22Rv1 (cell line): ENCODE results near the gene AS3MT.
"Not testable (repeated sequence)": the region's sequence is repeated elsewhere in the genome, so short reads cannot be mapped to it uniquely, and the experiment has no call there.

ENCODE experiments used
- H3K27ac ChIP-seq: fragments of 450-650 bp; 2 replicates; pipeline ENCODE4 v1.5.1; 2017
- CTCF ChIP-seq: fragments of 450-650 bp; IDR thresholded peaks from 2 replicates; pipeline ENCODE4 v1.5.1; 2017; ENCODE audit warnings: mild to moderate bottlenecking
- ZFX ChIP-seq: fragments of 450-650 bp; IDR thresholded peaks from 2 replicates; pipeline ENCODE4 v1.6.1; 2017; ENCODE audit warnings: antibody characterized with exemption, borderline replicate concordance

AS3MT gene

DNA sequence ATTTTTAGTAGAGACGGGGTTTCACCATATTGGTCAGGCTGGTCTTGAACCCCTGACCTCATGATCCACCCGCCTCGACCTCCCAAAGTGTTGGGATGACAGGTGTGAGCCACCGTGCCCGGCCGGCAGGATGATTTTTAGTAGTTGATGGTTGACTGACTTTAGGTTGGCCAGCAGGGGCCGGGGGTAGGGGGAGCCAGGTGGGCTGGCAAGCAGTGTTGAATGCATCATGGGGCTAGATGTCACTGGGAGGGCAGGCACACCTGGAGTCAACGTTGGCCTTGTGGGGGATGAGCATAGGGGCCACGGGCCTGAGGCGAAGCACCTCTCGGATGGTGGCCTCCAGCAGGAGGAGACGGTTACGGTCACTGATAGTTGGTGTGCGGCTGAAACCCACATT is 37.0 kb upstream of the AS3MT start:
- H3K27ac ChIP-seq: no peak overlapping the region
- TF ChIP-seq ZFX (no peak), CTCF (no peak)

- H3K27ac ChIP-seq: no peak overlapping the region
- TF ChIP-seq ZFX (no peak), CTCF (no peak)
These were observed 36.3 kb upstream of the AS3MT start for GRCh38 chr10:102832987-102833386.

DNA sequence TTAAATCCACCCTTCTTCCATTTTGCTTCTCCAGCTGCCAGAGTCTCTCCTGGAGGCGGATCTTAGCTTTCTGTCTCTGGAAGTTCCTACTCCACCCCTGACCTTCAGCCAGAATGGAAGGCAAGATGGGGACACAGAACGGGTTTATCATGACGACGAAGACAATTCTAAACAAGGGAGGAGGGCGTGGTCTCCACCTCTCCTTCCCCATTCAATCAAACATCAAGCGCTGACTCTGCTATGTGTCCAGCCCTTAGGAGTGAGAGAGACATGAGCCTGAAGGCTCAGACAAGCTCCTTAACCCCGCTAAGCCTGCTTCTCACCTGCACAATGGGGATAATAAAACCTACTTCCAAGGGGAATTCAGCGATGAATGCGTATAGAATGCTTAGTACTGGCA is 35.1 kb upstream of the AS3MT start:
- TF ChIP-seq CTCF (no peak), ZFX (no peak)
- H3K27ac ChIP-seq: no peak overlapping the region

GRCh38 chr10:102835007-102835482 is 34.2 kb upstream of the AS3MT start:
- no peak overlapping the region for H3K27ac ChIP-seq
- peak; percentile 81 for TF ChIP-seq CTCF
- TF ChIP-seq ZFX: no peak

DNA sequence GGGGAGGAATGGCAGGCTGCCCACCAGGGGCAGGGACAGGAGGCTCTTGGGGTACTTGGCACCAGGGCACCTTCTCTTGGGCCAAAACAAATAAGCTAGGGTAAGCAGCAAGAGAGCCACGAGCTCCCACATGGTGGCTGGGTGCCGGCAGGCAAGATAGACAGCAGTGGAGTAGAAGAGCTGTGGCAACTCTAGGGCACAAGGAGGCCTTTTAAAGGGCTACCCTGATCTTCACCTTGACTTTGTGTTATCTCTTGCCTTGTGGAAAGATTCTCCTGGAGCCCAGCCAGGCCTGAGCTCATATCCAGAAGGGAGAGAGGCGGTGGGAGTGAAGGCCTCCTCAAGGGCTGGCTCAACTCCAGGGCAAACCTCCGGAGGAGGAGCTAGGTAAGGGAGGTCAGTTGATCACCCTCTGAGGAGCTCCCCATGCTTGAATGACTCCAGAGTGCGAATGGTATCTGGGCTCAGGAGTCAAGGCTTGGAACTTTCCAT is 32.0 kb upstream of the AS3MT start, which contains the start of gene CYP17A1:
Gene CYP17A1 (minus strand): TSS at position 184 of the 492 bp plus-strand sequence. CDS start 52 bp downstream, at position 132.
- H3K27ac ChIP-seq: no peak within 1 kb of the TSS
- TF ChIP-seq ZFX: no peak
- no peak for TF ChIP-seq CTCF

GRCh38 chr10:102838276-102838927 is 30.9 kb upstream of the AS3MT start:
- not testable (repeated sequence) for H3K27ac ChIP-seq

GRCh38 chr10:102841827-102842345 is 27.4 kb upstream of the AS3MT start:
- no peak for TF ChIP-seq ZFX
- no peak for TF ChIP-seq CTCF
- no peak overlapping the region for H3K27ac ChIP-seq

- not testable (repeated sequence) for H3K27ac ChIP-seq
These were observed 26.1 kb upstream of the AS3MT start for GRCh38 chr10:102843139-102843538.

- H3K27ac ChIP-seq: not testable (repeated sequence)
These were observed 25.0 kb upstream of the AS3MT start for GRCh38 chr10:102844190-102844776.
